Mesenteric fat pad (tissue), 1 donor: ENCODE results near the gene DDX23. TPM values are rescaled to one million over a fixed set of nuclear protein-coding genes. Genes with fewer than 3 reads are reported as not detected.
A peak's percentile ranks its signal among the peaks of the same experiment; 100 is the strongest.
"Not testable (repeated sequence)": the region's sequence is repeated elsewhere in the genome, so short reads cannot be mapped to it uniquely, and the experiment has no call there.

Source experiments
- DNase-seq: peaks from one replicate; pipeline ENCODE4 v3.0.0-alpha.2; 2020; ENCODE audit warnings: low spot score
- long read RNA-seq: library from polyadenylated mRNA; unstranded; transcript quantifications from one replicate; pipeline ENCODE4 v2.0.0, GENCODE V29; 2020
- total RNA-seq: library from RNA; stranded (reverse); fragmentation: NEBNext Ultra II Directional; extraction: Animal tissue kit (Norgen Biotek cat#: 25700); gene quantifications from one replicate; pipeline ENCODE4 v1.2.1, GENCODE V29; 2021
- donor health status: DM: yes; HTN: yes; CAD: no.

Gene DDX23
- total RNA-seq: 45.1 TPM
- long read RNA-seq, transcript DDX23-201 (17 exons, 3,248 nt): major isoform, 34 of 59 reads
- long read RNA-seq, partial matches to known transcripts: 17 of 59 reads
- long read RNA-seq, other reads (novel, unspliced or antisense): 7 of 59 reads

- peak; percentile 96 for DNase-seq
Measured at GRCh38 chr12:48851883-48852733, at the start of gene DDX23. Gene DDX23, minus strand, starts transcription at chr12:48852163. Its CDS starts 6,381 bp downstream, at chr12:48845782.

GRCh38 chr12:48901278-48901677 lies 49.3 kb upstream of the DDX23 start:
- no peak for DNase-seq

GRCh38 chr12:48899651-48900050 lies 47.7 kb upstream of the DDX23 start:
- DNase-seq: no peak

GRCh38 chr12:48894271-48894670 lies 42.3 kb upstream of the DDX23 start:
- DNase-seq: no peak

- peak; percentile 92 for DNase-seq
Measured at GRCh38 chr12:48890657-48891418, 38.9 kb upstream of the DDX23 start.

GRCh38 chr12:48889679-48890078 lies 37.7 kb upstream of the DDX23 start:
- DNase-seq: no peak

- DNase-seq: no peak
Measured at GRCh38 chr12:48883305-48884161, 31.6 kb upstream of the DDX23 start.

GRCh38 chr12:48882972-48883304 lies 31.0 kb upstream of the DDX23 start:
- no peak for DNase-seq

GRCh38 chr12:48882315-48882687 lies 30.3 kb upstream of the DDX23 start:
- DNase-seq: no peak

- no peak for DNase-seq
Measured at GRCh38 chr12:48881686-48882314, 29.8 kb upstream of the DDX23 start.

- no peak for DNase-seq
Measured at GRCh38 chr12:48880647-48881046, 28.7 kb upstream of the DDX23 start.

GRCh38 chr12:48878548-48878947 lies 26.6 kb upstream of the DDX23 start:
- no peak for DNase-seq

- DNase-seq: no peak
Measured at GRCh38 chr12:48875944-48876515, 24.1 kb upstream of the DDX23 start.

- DNase-seq: not testable (repeated sequence)
Measured at GRCh38 chr12:48873534-48873933, 21.6 kb upstream of the DDX23 start.

- DNase-seq: no peak
Measured at GRCh38 chr12:48873096-48873495, 21.1 kb upstream of the DDX23 start.

- DNase-seq: no peak
Measured at GRCh38 chr12:48869191-48869590, 17.2 kb upstream of the DDX23 start.

- DNase-seq: no peak
Measured at GRCh38 chr12:48868451-48868850, 16.5 kb upstream of the DDX23 start.

- DNase-seq: no peak
Measured at GRCh38 chr12:48866052-48866711, 14.2 kb upstream of the DDX23 start.

GRCh38 chr12:48865281-48866051 lies 13.5 kb upstream of the DDX23 start, which contains the start of gene RND1:
Gene RND1, minus strand, starts transcription at chr12:48865870. Its CDS starts 103 bp downstream, at chr12:48865767.
- DNase-seq: peak; percentile 92
